Activated T-cell treated with anti-CD3 and anti-CD28 coated beads, Interleukin-2, amount 50 U/mL, for 4 hours (primary cell): ENCODE measurements around the gene FUBP3. TPM values are rescaled to one million over a fixed set of nuclear protein-coding genes. Genes with fewer than 3 reads are reported as not detected.
A peak's percentile ranks its signal among the peaks of the same experiment; 100 is the strongest.

Experiments used
- ATAC-seq, 2 donors: fragments of 200-7000 bp; cut with Tn5 transposase; one replicate each; pipeline ENCODE4 v1.10.0; 2021
- DNase-seq: peaks from one replicate; pipeline ENCODE4 v3.0.0-alpha.2; 2020
- H3K27me3 Mint-ChIP-seq: one replicate; pipeline ENCODE4 v1.8.0; 2021; ENCODE audit warnings: low read depth, mixed read lengths
- H3K36me3 Mint-ChIP-seq: one replicate; pipeline ENCODE4 v1.8.0; 2022; ENCODE audit warnings: mixed read lengths; ENCODE audit not compliant: insufficient read depth
- H3K4me1 Mint-ChIP-seq: one replicate; pipeline ENCODE4 v1.8.0; 2021; ENCODE audit warnings: low read depth, mixed read lengths
- H3K4me3 Mint-ChIP-seq: one replicate; pipeline ENCODE4 v1.8.0; 2021; ENCODE audit warnings: mild to moderate bottlenecking, moderate library complexity, mixed read lengths
- H3K9me3 Mint-ChIP-seq: one replicate; pipeline ENCODE4 v1.8.0; 2021; ENCODE audit warnings: mixed read lengths
- total RNA-seq, 3 donors: library from RNA; stranded (reverse); gene quantifications; one replicate each; pipeline ENCODE4 v1.2.1, GENCODE V29; 2021

Gene FUBP3
- total RNA-seq, 3 donors from 2014 or later: 50.5 to 54.4 (median 53.4) TPM

- Mint-ChIP-seq H3K9me3 (no peaks in the 10 kb centered on the region), H3K27me3 (no peaks in the 10 kb centered on the region), H3K4me1 (no peaks in the 10 kb centered on the region), H3K4me3 (no peak overlapping the region), H3K36me3 (peaks cover 28% of the 10 kb centered on the region)
- no peak for DNase-seq
- no peak for ATAC-seq
Observed at GRCh38 chr9:130639866-130640555, 60.6 kb downstream of the FUBP3 start.

GRCh38 chr9:130640681-130641080 is 61.3 kb downstream of the FUBP3 start:
- DNase-seq (no peak), ATAC-seq (no peak)
- no peaks in the 10 kb centered on the region for H3K4me1 Mint-ChIP-seq
- H3K4me3 Mint-ChIP-seq: no peak overlapping the region
- H3K27me3 Mint-ChIP-seq: no peaks in the 10 kb centered on the region
- H3K36me3 Mint-ChIP-seq: peaks cover 25% of the 10 kb centered on the region
- H3K9me3 Mint-ChIP-seq: peaks cover under 1% of the 10 kb centered on the region

- Mint-ChIP-seq H3K9me3 (peaks cover 7% of the 10 kb centered on the region), H3K4me1 (no peaks in the 10 kb centered on the region), H3K27me3 (no peaks in the 10 kb centered on the region), H3K4me3 (no peak overlapping the region), H3K36me3 (peaks cover 13% of the 10 kb centered on the region)
- DNase-seq (no peak), ATAC-seq (no peak)
Observed at GRCh38 chr9:130642926-130643325, 63.5 kb downstream of the FUBP3 start.

GRCh38 chr9:130651221-130651620 is 71.8 kb downstream of the FUBP3 start:
- Mint-ChIP-seq H3K4me1 (no peaks in the 10 kb centered on the region), H3K36me3 (no peaks in the 10 kb centered on the region), H3K27me3 (peaks cover 22% of the 10 kb centered on the region), H3K4me3 (no peak overlapping the region), H3K9me3 (peaks cover 3% of the 10 kb centered on the region)
- no peak for DNase-seq
- no peak for ATAC-seq

GRCh38 chr9:130651752-130652151 is 72.4 kb downstream of the FUBP3 start:
- H3K36me3 Mint-ChIP-seq: no peaks in the 10 kb centered on the region
- no peak for ATAC-seq
- H3K9me3 Mint-ChIP-seq: no peaks in the 10 kb centered on the region
- H3K27me3 Mint-ChIP-seq: peaks cover 27% of the 10 kb centered on the region
- no peak overlapping the region for H3K4me3 Mint-ChIP-seq
- H3K4me1 Mint-ChIP-seq: no peaks in the 10 kb centered on the region
- DNase-seq: no peak

GRCh38 chr9:130654879-130655278 is 75.5 kb downstream of the FUBP3 start:
- no peaks in the 10 kb centered on the region for H3K36me3 Mint-ChIP-seq
- ATAC-seq: no peak
- peaks cover 51% of the 10 kb centered on the region for H3K27me3 Mint-ChIP-seq
- no peaks in the 10 kb centered on the region for H3K9me3 Mint-ChIP-seq
- no peak for DNase-seq
- H3K4me1 Mint-ChIP-seq: peaks cover 2% of the 10 kb centered on the region
- no peak overlapping the region for H3K4me3 Mint-ChIP-seq

GRCh38 chr9:130658893-130659698 is 79.7 kb downstream of the FUBP3 start:
- DNase-seq: no peak
- Mint-ChIP-seq H3K36me3 (no peaks in the 10 kb centered on the region), H3K9me3 (no peaks in the 10 kb centered on the region), H3K4me1 (peaks cover 17% of the 10 kb centered on the region), H3K27me3 (peaks cover 72% of the 10 kb centered on the region), H3K4me3 (no peak overlapping the region)
- ATAC-seq: no peak

GRCh38 chr9:130659699-130660248 is 80.4 kb downstream of the FUBP3 start:
- H3K36me3 Mint-ChIP-seq: no peaks in the 10 kb centered on the region
- no peak overlapping the region for H3K4me3 Mint-ChIP-seq
- ATAC-seq: no peak
- peaks cover 77% of the 10 kb centered on the region for H3K27me3 Mint-ChIP-seq
- DNase-seq: no peak
- peaks cover 18% of the 10 kb centered on the region for H3K4me1 Mint-ChIP-seq
- H3K9me3 Mint-ChIP-seq: no peaks in the 10 kb centered on the region

- ATAC-seq (no peak), DNase-seq (no peak)
- H3K9me3 Mint-ChIP-seq: no peaks in the 10 kb centered on the region
- no peaks in the 10 kb centered on the region for H3K36me3 Mint-ChIP-seq
- peaks cover 19% of the 10 kb centered on the region for H3K4me1 Mint-ChIP-seq
- H3K4me3 Mint-ChIP-seq: no peak overlapping the region
- H3K27me3 Mint-ChIP-seq: peaks cover 76% of the 10 kb centered on the region
Observed at GRCh38 chr9:130660326-130660682, 80.9 kb downstream of the FUBP3 start.

- DNase-seq (no peak), ATAC-seq (no peak)
- H3K9me3 Mint-ChIP-seq: no peaks in the 10 kb centered on the region
- H3K27me3 Mint-ChIP-seq: peaks cover 78% of the 10 kb centered on the region
- no peak overlapping the region for H3K4me3 Mint-ChIP-seq
- H3K4me1 Mint-ChIP-seq: peaks cover 23% of the 10 kb centered on the region
- no peaks in the 10 kb centered on the region for H3K36me3 Mint-ChIP-seq
Observed at GRCh38 chr9:130660683-130661450, 81.5 kb downstream of the FUBP3 start.

- DNase-seq: no peak
- H3K36me3 Mint-ChIP-seq: no peaks in the 10 kb centered on the region
- peaks cover 80% of the 10 kb centered on the region for H3K27me3 Mint-ChIP-seq
- H3K4me1 Mint-ChIP-seq: peaks cover 26% of the 10 kb centered on the region
- ATAC-seq: no peak
- H3K4me3 Mint-ChIP-seq: no peak overlapping the region
- H3K9me3 Mint-ChIP-seq: no peaks in the 10 kb centered on the region
Observed at GRCh38 chr9:130661451-130662098, 82.2 kb downstream of the FUBP3 start.

GRCh38 chr9:130662099-130662969 is 83.0 kb downstream of the FUBP3 start:
- peaks cover 26% of the 10 kb centered on the region for H3K4me1 Mint-ChIP-seq
- H3K9me3 Mint-ChIP-seq: no peaks in the 10 kb centered on the region
- H3K27me3 Mint-ChIP-seq: peaks cover 79% of the 10 kb centered on the region
- H3K36me3 Mint-ChIP-seq: no peaks in the 10 kb centered on the region
- no peak for DNase-seq
- peak overlapping the region; percentile 73 for H3K4me3 Mint-ChIP-seq
- peak in 1 of 2 donors; percentile 6 for ATAC-seq

GRCh38 chr9:130662970-130663257 is 83.5 kb downstream of the FUBP3 start:
- Mint-ChIP-seq H3K4me3 (peak overlapping the region; percentile 73), H3K9me3 (no peaks in the 10 kb centered on the region), H3K27me3 (peaks cover 78% of the 10 kb centered on the region), H3K36me3 (no peaks in the 10 kb centered on the region), H3K4me1 (peaks cover 26% of the 10 kb centered on the region)
- ATAC-seq (peak; percentile 7 to 8), DNase-seq (no peak)
